ENCODE measurements around the gene FOCAD. TPM values are rescaled to one million over a fixed set of nuclear protein-coding genes. Genes with fewer than 3 reads are reported as not detected.
A peak's percentile ranks its signal among the peaks of the same experiment; 100 is the strongest.

Gene FOCAD
- total RNA-seq, 2 experiments from 2014 or later, result 27.2 to 32.3 TPM

GRCh38 chr9:20837166-20837565 is 153.1 kb downstream of the FOCAD start:
- Mint-ChIP-seq H3K4me1 (peaks cover 6% of the 10 kb centered on the region), H3K36me3 (peaks cover 25% of the 10 kb centered on the region), H3K27ac (no peak overlapping the region), H3K4me3 (no peak overlapping the region), H3K9me3 (peaks cover 12% of the 10 kb centered on the region), H3K27me3 (no peaks in the 10 kb centered on the region)
- no peak for DNase-seq

GRCh38 chr9:20838218-20838617 is 154.2 kb downstream of the FOCAD start:
- no peaks in the 10 kb centered on the region for H3K27me3 Mint-ChIP-seq
- no peak for DNase-seq
- H3K9me3 Mint-ChIP-seq, result peaks cover 14% of the 10 kb centered on the region
- no peak overlapping the region for H3K4me3 Mint-ChIP-seq
- no peak overlapping the region for H3K27ac Mint-ChIP-seq
- H3K4me1 Mint-ChIP-seq, result peaks cover 6% of the 10 kb centered on the region
- peaks cover 29% of the 10 kb centered on the region for H3K36me3 Mint-ChIP-seq

DNA sequence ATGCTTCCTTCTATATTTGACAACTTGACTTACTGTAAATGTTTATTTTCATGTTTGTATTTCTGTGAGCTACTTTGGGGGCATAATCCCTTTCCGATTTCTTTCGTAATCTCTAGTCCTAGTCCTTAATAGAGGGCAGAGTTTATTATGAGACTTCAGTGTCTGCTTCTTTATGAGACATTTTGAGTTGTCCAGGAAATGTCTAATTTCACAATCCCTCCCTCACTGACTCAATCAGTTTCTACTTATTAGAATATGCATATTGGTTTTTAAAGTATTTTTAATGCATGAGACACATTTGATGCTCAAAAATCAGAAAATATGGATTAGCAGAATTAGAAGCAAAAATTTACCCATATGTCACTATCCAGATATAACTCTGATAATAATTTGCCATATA is 160.9 kb downstream of the FOCAD start:
- Mint-ChIP-seq H3K4me1 (peaks cover 11% of the 10 kb centered on the region), H3K27me3 (no peaks in the 10 kb centered on the region), H3K9me3 (peaks cover 14% of the 10 kb centered on the region), H3K36me3 (peaks cover 24% of the 10 kb centered on the region), H3K4me3 (no peak overlapping the region), H3K27ac (no peak overlapping the region)
- no peak for DNase-seq

- peaks cover 11% of the 10 kb centered on the region for H3K4me1 Mint-ChIP-seq
- peaks cover 4% of the 10 kb centered on the region for H3K36me3 Mint-ChIP-seq
- no peak overlapping the region for H3K27ac Mint-ChIP-seq
- H3K27me3 Mint-ChIP-seq, result no peaks in the 10 kb centered on the region
- DNase-seq, result no peak
- H3K4me3 Mint-ChIP-seq, result no peak overlapping the region
- no peaks in the 10 kb centered on the region for H3K9me3 Mint-ChIP-seq
These were observed 164.4 kb downstream of the FOCAD start for GRCh38 chr9:20848490-20848889.

- no peaks in the 10 kb centered on the region for H3K4me1 Mint-ChIP-seq
- peaks cover 18% of the 10 kb centered on the region for H3K36me3 Mint-ChIP-seq
- DNase-seq, result no peak
- no peak overlapping the region for H3K4me3 Mint-ChIP-seq
- H3K27me3 Mint-ChIP-seq, result no peaks in the 10 kb centered on the region
- H3K9me3 Mint-ChIP-seq, result peaks cover 12% of the 10 kb centered on the region
- H3K27ac Mint-ChIP-seq, result no peak overlapping the region
These were observed 169.8 kb downstream of the FOCAD start for GRCh38 chr9:20853866-20854265.

GRCh38 chr9:20854444-20854843 is 170.4 kb downstream of the FOCAD start:
- peaks cover 18% of the 10 kb centered on the region for H3K36me3 Mint-ChIP-seq
- H3K27ac Mint-ChIP-seq, result no peak overlapping the region
- no peak for DNase-seq
- H3K4me1 Mint-ChIP-seq, result no peaks in the 10 kb centered on the region
- peaks cover 12% of the 10 kb centered on the region for H3K9me3 Mint-ChIP-seq
- no peak overlapping the region for H3K4me3 Mint-ChIP-seq
- H3K27me3 Mint-ChIP-seq, result no peaks in the 10 kb centered on the region

- peaks cover 22% of the 10 kb centered on the region for H3K36me3 Mint-ChIP-seq
- no peak overlapping the region for H3K4me3 Mint-ChIP-seq
- H3K9me3 Mint-ChIP-seq, result no peaks in the 10 kb centered on the region
- peaks cover 7% of the 10 kb centered on the region for H3K4me1 Mint-ChIP-seq
- no peak overlapping the region for H3K27ac Mint-ChIP-seq
- no peak for DNase-seq
- no peaks in the 10 kb centered on the region for H3K27me3 Mint-ChIP-seq
These were observed 179.9 kb downstream of the FOCAD start for GRCh38 chr9:20863945-20864344.

DNA sequence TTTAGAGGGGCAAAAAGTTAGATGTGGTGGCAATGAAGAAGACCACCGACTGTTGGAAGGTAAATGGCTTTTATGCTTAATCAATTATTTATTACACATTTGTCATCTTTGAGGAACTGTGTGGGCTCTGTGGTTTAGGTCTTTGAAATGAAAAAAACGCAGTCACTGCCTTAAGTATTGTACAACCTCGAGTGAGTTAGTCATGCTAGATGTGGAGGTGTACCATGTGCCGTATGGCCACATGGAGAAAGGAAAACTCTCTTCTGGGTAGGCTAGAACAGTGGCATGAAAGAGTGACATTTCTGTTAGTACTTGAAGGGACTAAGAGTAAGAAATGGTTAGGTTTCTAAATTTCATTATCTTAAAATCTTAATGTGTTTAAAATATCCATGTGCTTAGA is 181.3 kb downstream of the FOCAD start:
- no peak overlapping the region for H3K4me3 Mint-ChIP-seq
- DNase-seq, result peak; percentile 1
- H3K4me1 Mint-ChIP-seq, result peaks cover 7% of the 10 kb centered on the region
- H3K9me3 Mint-ChIP-seq, result no peaks in the 10 kb centered on the region
- peaks cover 22% of the 10 kb centered on the region for H3K36me3 Mint-ChIP-seq
- H3K27ac Mint-ChIP-seq, result no peak overlapping the region
- H3K27me3 Mint-ChIP-seq, result no peaks in the 10 kb centered on the region

GRCh38 chr9:20870115-20870514 is 186.1 kb downstream of the FOCAD start:
- no peak overlapping the region for H3K27ac Mint-ChIP-seq
- no peak overlapping the region for H3K4me3 Mint-ChIP-seq
- H3K27me3 Mint-ChIP-seq, result no peaks in the 10 kb centered on the region
- peaks cover 13% of the 10 kb centered on the region for H3K4me1 Mint-ChIP-seq
- H3K9me3 Mint-ChIP-seq, result no peaks in the 10 kb centered on the region
- peaks cover 7% of the 10 kb centered on the region for H3K36me3 Mint-ChIP-seq
- DNase-seq, result no peak

GRCh38 chr9:20872340-20872977 is 188.4 kb downstream of the FOCAD start:
- Mint-ChIP-seq H3K27me3 (no peaks in the 10 kb centered on the region), H3K4me3 (no peak overlapping the region), H3K4me1 (peaks cover 9% of the 10 kb centered on the region), H3K36me3 (no peaks in the 10 kb centered on the region), H3K9me3 (no peaks in the 10 kb centered on the region), H3K27ac (no peak overlapping the region)
- no peak for DNase-seq

DNA sequence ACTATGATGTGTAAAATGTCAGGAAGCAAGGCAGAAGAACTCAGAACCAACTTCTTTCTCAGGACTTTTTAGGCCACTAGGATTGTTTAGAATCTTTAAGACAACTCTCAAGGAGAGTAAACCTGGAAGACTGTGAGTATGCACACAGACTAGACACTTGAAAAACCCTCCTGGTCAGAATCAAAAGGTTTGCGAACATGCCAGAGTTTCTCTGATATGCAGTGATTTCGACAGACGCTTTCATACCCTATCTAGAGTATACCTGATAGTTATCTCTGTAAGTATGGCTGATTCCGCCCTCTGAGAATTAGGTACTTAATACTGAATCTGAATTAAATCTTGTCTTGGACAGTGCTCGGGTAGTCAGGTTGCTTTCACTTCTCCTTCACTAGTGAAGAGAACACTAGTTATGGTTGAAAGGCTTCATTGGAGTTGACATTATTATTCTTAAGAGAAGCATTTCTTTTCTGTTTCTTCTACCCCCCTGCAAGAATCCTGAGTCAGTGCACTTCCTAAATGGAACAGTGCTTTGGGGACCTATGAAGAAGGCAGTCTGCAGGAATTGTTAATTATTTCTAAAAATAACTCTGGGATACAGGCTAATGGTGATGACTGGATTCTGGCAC is 189.3 kb downstream of the FOCAD start:
- Mint-ChIP-seq H3K27me3 (no peaks in the 10 kb centered on the region), H3K4me1 (peaks cover 9% of the 10 kb centered on the region), H3K27ac (no peak overlapping the region), H3K9me3 (no peaks in the 10 kb centered on the region), H3K4me3 (no peak overlapping the region), H3K36me3 (no peaks in the 10 kb centered on the region)
- no peak for DNase-seq

- no peak for DNase-seq
- Mint-ChIP-seq H3K4me3 (no peak overlapping the region), H3K4me1 (no peaks in the 10 kb centered on the region), H3K27me3 (no peaks in the 10 kb centered on the region), H3K36me3 (peaks cover 2% of the 10 kb centered on the region), H3K27ac (no peak overlapping the region), H3K9me3 (no peaks in the 10 kb centered on the region)
These were observed 196.2 kb downstream of the FOCAD start for GRCh38 chr9:20880271-20880670.

DNA sequence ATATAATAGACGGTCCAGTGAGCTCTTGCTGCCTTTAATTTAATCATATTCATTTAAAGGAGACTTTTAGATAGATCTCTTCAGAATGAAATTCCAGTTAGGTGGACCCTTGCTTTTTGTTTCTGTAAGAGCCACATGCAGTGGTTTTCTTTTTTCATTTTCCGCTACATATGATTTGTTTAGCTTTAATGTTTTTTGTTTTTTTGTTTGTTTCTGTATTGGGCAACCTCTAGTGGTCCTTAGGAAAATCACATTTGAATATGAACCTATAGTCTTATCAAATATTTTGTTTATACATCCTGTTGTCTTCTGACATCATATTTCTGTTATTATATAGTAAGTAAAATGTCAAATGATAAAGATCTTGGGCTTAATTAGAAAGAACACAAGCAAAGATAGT is 196.6 kb downstream of the FOCAD start:
- no peaks in the 10 kb centered on the region for H3K27me3 Mint-ChIP-seq
- peaks cover 2% of the 10 kb centered on the region for H3K36me3 Mint-ChIP-seq
- H3K27ac Mint-ChIP-seq, result no peak overlapping the region
- H3K4me1 Mint-ChIP-seq, result no peaks in the 10 kb centered on the region
- H3K9me3 Mint-ChIP-seq, result no peaks in the 10 kb centered on the region
- no peak for DNase-seq
- H3K4me3 Mint-ChIP-seq, result no peak overlapping the region

GRCh38 chr9:20884985-20885593 is 201.0 kb downstream of the FOCAD start:
- peak; percentile 31 for DNase-seq
- H3K36me3 Mint-ChIP-seq, result peaks cover 9% of the 10 kb centered on the region
- no peak overlapping the region for H3K27ac Mint-ChIP-seq

GRCh38 chr9:20898885-20899554 is 215.0 kb downstream of the FOCAD start:
- no peaks in the 10 kb centered on the region for H3K27me3 Mint-ChIP-seq
- no peak overlapping the region for H3K4me3 Mint-ChIP-seq
- no peak overlapping the region for H3K27ac Mint-ChIP-seq
- peak; percentile 2 for DNase-seq
- no peaks in the 10 kb centered on the region for H3K9me3 Mint-ChIP-seq
- H3K4me1 Mint-ChIP-seq, result peaks cover 2% of the 10 kb centered on the region
- peaks cover 2% of the 10 kb centered on the region for H3K36me3 Mint-ChIP-seq

More at GRCh38 chr9:20884985-20885593, 201.0 kb downstream of the FOCAD start:
- H3K27me3 Mint-ChIP-seq, result no peaks in the 10 kb centered on the region
- H3K4me3 Mint-ChIP-seq, result no peak overlapping the region
- peaks cover 1% of the 10 kb centered on the region for H3K9me3 Mint-ChIP-seq
- no peaks in the 10 kb centered on the region for H3K4me1 Mint-ChIP-seq
